IMR-90 (cell line): ENCODE data around the gene VWA7. TPM values are rescaled to one million over a fixed set of nuclear protein-coding genes. Genes with fewer than 3 reads are reported as not detected.

Source experiments
- ATAC-seq: fragments of 200-7000 bp; cut with Tn5 transposase; 2 replicates; pipeline ENCODE4 v1.9.1; 2020; ENCODE audit warnings: low read depth, mild to moderate bottlenecking, moderate library complexity
- BruUV-seq: library from RNA; stranded (reverse); fragments of 400-500 nt; replicated peaks from 2 replicates; lab custom pipeline; 2021; lab: Mats Ljungman, UMichigan
- CTCF ChIA-PET: fragments of 300-600 bp; formaldehyde crosslinking; extraction: SDS; loops from one replicate; lab custom pipeline; 2021; ENCODE audit warnings: antibody characterized with exemption; lab: Yijun Ruan, JAX
- POLR2A ChIA-PET: fragments of 300-600 bp; sonication (Branson Sonifier 250); formaldehyde crosslinking; loops from one replicate; lab custom pipeline; 2022; ENCODE audit warnings: antibody characterized with exemption; ENCODE audit not compliant: unreplicated experiment; lab: Charles Lee
- DNase-seq: peaks from one replicate; pipeline ENCODE4 v3.0.0; 2013
- H2AFZ ChIP-seq: replicated peaks from 2 replicates; pipeline ENCODE3; 2013; ENCODE audit warnings: low read length, mild to moderate bottlenecking; ENCODE audit not compliant: poor library complexity
- H2AK5ac ChIP-seq: 2 replicates; pipeline ENCODE4 v1.6.1; 2013; ENCODE audit warnings: low read depth, low read length, inconsistent platforms
- H2AK9ac ChIP-seq: replicated peaks from 2 replicates; pipeline ENCODE3; 2013; ENCODE audit warnings: mild to moderate bottlenecking, low read depth, low read length, moderate library complexity; ENCODE audit not compliant: poor library complexity
- H2BK120ac ChIP-seq: 2 replicates; pipeline ENCODE4 v1.6.1; 2013; ENCODE audit warnings: low read depth, low read length, inconsistent platforms
- H2BK15ac ChIP-seq: 3 replicates; pipeline ENCODE4 v1.6.1; 2013; ENCODE audit warnings: low read depth, low read length, inconsistent platforms
- H2BK20ac ChIP-seq: 2 replicates; pipeline ENCODE4 v1.6.1; 2013; ENCODE audit warnings: low read depth, mild to moderate bottlenecking, inconsistent platforms, low read length, moderate library complexity
- H2BK5ac ChIP-seq: 2 replicates; pipeline ENCODE4 v1.6.1; 2013; ENCODE audit warnings: mild to moderate bottlenecking, low read depth, low read length, inconsistent platforms; ENCODE audit not compliant: poor library complexity, severe bottlenecking
- H3K14ac ChIP-seq: replicated peaks from 2 replicates; pipeline ENCODE4 v1.6.1; 2013; ENCODE audit warnings: low read depth, low read length, inconsistent platforms
- H3K18ac ChIP-seq: 2 replicates; pipeline ENCODE4 v1.6.1; 2013; ENCODE audit warnings: low read depth, low read length, control low read depth
- H3K23ac ChIP-seq: 2 replicates; pipeline ENCODE4 v1.6.1; 2013; ENCODE audit warnings: low read depth, low read length, inconsistent platforms
- H3K27ac ChIP-seq: 2 replicates; pipeline ENCODE4 v1.5.1; 2013; ENCODE audit warnings: mild to moderate bottlenecking, control low read depth, low read length; ENCODE audit not compliant: insufficient read depth
- H3K27me3 ChIP-seq: 2 replicates; pipeline ENCODE4 v1.6.1; 2013; ENCODE audit warnings: low read length; ENCODE audit not compliant: control insufficient read depth, insufficient read depth
- H3K36me3 ChIP-seq: 2 replicates; pipeline ENCODE4 v1.6.1; 2013; ENCODE audit warnings: low read length, mixed read lengths; ENCODE audit not compliant: control insufficient read depth, insufficient read depth
- H3K4ac ChIP-seq: 2 replicates; pipeline ENCODE4 v1.6.1; 2013; ENCODE audit warnings: low read depth, low read length, inconsistent platforms
- H3K4me1 ChIP-seq: 2 replicates; pipeline ENCODE4 v1.6.1; 2013; ENCODE audit warnings: low read length, mixed read lengths; ENCODE audit not compliant: control insufficient read depth, insufficient read depth
- H3K4me2 ChIP-seq: 2 replicates; pipeline ENCODE4 v1.6.1; 2013; ENCODE audit warnings: low read depth, mild to moderate bottlenecking, control low read depth, low read length, moderate library complexity
- H3K4me3 ChIP-seq: 2 replicates; pipeline ENCODE4 v1.5.1; 2013; ENCODE audit warnings: low read depth, mild to moderate bottlenecking, control low read depth, low read length, moderate library complexity; ENCODE audit not compliant: insufficient read depth
- H3K56ac ChIP-seq: 2 replicates; pipeline ENCODE4 v1.6.1; 2013; ENCODE audit warnings: low read length, inconsistent platforms; ENCODE audit not compliant: insufficient read depth; ENCODE audit errors: extremely low read depth
- H3K79me1 ChIP-seq, 2 experiments: 2 replicates each; pipeline ENCODE4 v1.6.1; 2013; ENCODE audit warnings: low read length in 2 of 2, inconsistent platforms in 1 of 2, low read depth in 1 of 2
- H3K9ac ChIP-seq: 2 replicates; pipeline ENCODE4 v1.6.1; 2013; ENCODE audit warnings: low read depth, low read length, control low read depth
- H3K9me1 ChIP-seq: 2 replicates; pipeline ENCODE4 v1.6.1; 2013; ENCODE audit warnings: low read length, inconsistent platforms; ENCODE audit not compliant: insufficient read depth
- H3K9me3 ChIP-seq: 2 replicates; pipeline ENCODE4 v1.6.1; 2013; ENCODE audit warnings: low read length; ENCODE audit not compliant: control insufficient read depth, insufficient read depth
- H4K20me1 ChIP-seq: 2 replicates; pipeline ENCODE4 v1.6.1; 2013; ENCODE audit warnings: low read length, inconsistent platforms; ENCODE audit not compliant: insufficient read depth
- H4K5ac ChIP-seq: 2 replicates; pipeline ENCODE4 v1.6.1; 2013; ENCODE audit warnings: mild to moderate bottlenecking, low read depth, low read length, control low read depth
- H4K8ac ChIP-seq, 2 experiments: 2 replicates each; pipeline ENCODE4 v1.6.1; 2013; ENCODE audit warnings: low read depth in 2 of 2, low read length in 2 of 2, control low read depth in 1 of 2, inconsistent platforms in 1 of 2
- H4K91ac ChIP-seq: 2 replicates; pipeline ENCODE4 v1.6.1; 2013; ENCODE audit warnings: low read depth, low read length, inconsistent platforms; ENCODE audit not compliant: insufficient read depth
- BHLHE40 ChIP-seq: fragments of 150-350 bp; IDR thresholded peaks from 2 replicates; pipeline ENCODE4 v1.6.1; 2016; ENCODE audit warnings: mild to moderate bottlenecking, low read depth, low read length
- CEBPB ChIP-seq: IDR thresholded peaks from 2 replicates; pipeline ENCODE4 v1.6.1; 2012; ENCODE audit warnings: low read depth, low read length, improper control_type of control experiment
- CHD1 ChIP-seq: IDR thresholded peaks from 2 replicates; pipeline ENCODE4 v1.6.1; 2012; ENCODE audit warnings: low read depth, low read length, improper control_type of control experiment
- CTCF ChIP-seq: conservative IDR thresholded peaks from 2 replicates; pipeline ENCODE4 v1.5.1; 2012; ENCODE audit warnings: mild to moderate bottlenecking, low read depth, low read length, improper control_type of control experiment
- ELK1 ChIP-seq: fragments of 150-350 bp; IDR thresholded peaks from 2 replicates; pipeline ENCODE4 v1.6.1; 2016; ENCODE audit warnings: low read depth, mild to moderate bottlenecking, low read length, moderate library complexity, borderline replicate concordance
- MAZ ChIP-seq: IDR thresholded peaks from 2 replicates; pipeline ENCODE4 v1.6.1; 2012; ENCODE audit warnings: low read depth, mild to moderate bottlenecking, low read length, improper control_type of control experiment, moderate library complexity, borderline replicate concordance
- NFE2L2 ChIP-seq: fragments of 150-350 bp; IDR thresholded peaks from 2 replicates; pipeline ENCODE4 v1.6.1; 2016; ENCODE audit warnings: low read depth, mild to moderate bottlenecking, low read length
- RCOR1 ChIP-seq: IDR thresholded peaks from 2 replicates; pipeline ENCODE4 v1.6.1; 2012; ENCODE audit warnings: mild to moderate bottlenecking, low read length, improper control_type of control experiment; ENCODE audit not compliant: insufficient replicate concordance
- RFX5 ChIP-seq: IDR thresholded peaks from 2 replicates; pipeline ENCODE4 v1.8.0; 2012; ENCODE audit warnings: low read depth, mild to moderate bottlenecking, low read length, moderate library complexity
- SMC3 ChIP-seq: fragments of 150-350 bp; IDR thresholded peaks from 2 replicates; pipeline ENCODE4 v1.6.1; 2016; ENCODE audit warnings: low read depth, mild to moderate bottlenecking, antibody characterized with exemption, low read length, moderate library complexity
- USF2 ChIP-seq: fragments of 150-350 bp; IDR thresholded peaks from 2 replicates; pipeline ENCODE4 v1.6.1; 2017; ENCODE audit warnings: mild to moderate bottlenecking, antibody characterized with exemption, low read length, low read depth
- WGBS, 2 experiments: methylation state at CpG; one replicate each; pipeline versions ENCODE4 v1.1.5 to v1.1.7; 2013; ENCODE audit warnings: missing lambda C conversion rate in 2 of 2; ENCODE audit not compliant: insufficient read length in 1 of 2; ENCODE audit errors: extremely low coverage in 2 of 2; 5-methylcytosine and 5-hydroxymethylcytosine counted together
- dilution Hi-C: fragments of 300-500 bp; cut with HindIII; formaldehyde crosslinking; loops from one replicate; pipeline ENCODE4 v1.14.3; 2018; ENCODE audit warnings: low sequenced_read_pairs; ENCODE audit not compliant: unreplicated experiment
- in situ Hi-C: fragments of 300-500 bp; cut with MboI; formaldehyde crosslinking; loops from 3 replicates; pipeline ENCODE4 v1.14.3; 2019; ENCODE audit warnings: low sequenced_read_pairs, inconsistent platforms, mixed read lengths
- intact Hi-C: fragments of 100-400 bp; cut with micrococcal nuclease; formaldehyde crosslinking; loops from 2 replicates; pipeline ENCODE4 v1.10.0; 2022
- polyA plus RNA-seq, 3 experiments: library from polyadenylated mRNA; depleted of rRNA; stranded (reverse); fragments of >200 nt; gene quantifications; 2 replicates each; pipeline ENCODE4 v1.2.3, GENCODE V29; 2012; ENCODE audit warnings: low replicate concordance in 1 of 3
- total RNA-seq: library from RNA; depleted of rRNA; stranded (reverse); fragments of >200 nt; gene quantifications from 2 replicates; pipeline ENCODE4 v1.2.3, GENCODE V29; 2012

The VWA7 gene
- total and polyA plus RNA-seq, 2 of the 4 experiments (the other 2 are of a cell fraction) = under 0.01 to 1.4 TPM

GRCh38 chr6:31811645-31812044 lies 34.5 kb upstream of the VWA7 start:
- Histone ChIP-seq H2BK5ac (no peak overlapping the region), H4K8ac (no peak overlapping the region), H4K5ac (no peak overlapping the region), H2AK9ac (no peak overlapping the region), H4K20me1 (no peaks in the 10 kb centered on the region; the same call in 1 of the 2 replicates), H3K9me1 (no peaks in the 10 kb centered on the region), H3K9ac (no peak overlapping the region), H4K91ac (no peak overlapping the region), H2AFZ (no peak overlapping the region), H3K4ac (no peak overlapping the region), H3K4me3 (no peak overlapping the region), H2BK20ac (no peak overlapping the region), H2AK5ac (no peak overlapping the region), H3K36me3 (no peaks in the 10 kb centered on the region), H3K27me3 (no peaks in the 10 kb centered on the region), H3K56ac (no peak overlapping the region), H2BK15ac (no peak overlapping the region), H3K18ac (no peak overlapping the region), H3K4me2 (no peak overlapping the region), H3K9me3 (no peaks in the 10 kb centered on the region), H3K79me1 (peaks cover 4 to 6% of the 10 kb centered on the region in 2 experiments; a peak in 2 of 4 replicates), H3K27ac (no peak overlapping the region), H2BK120ac (no peak overlapping the region), H3K4me1 (peaks cover 3% of the 10 kb centered on the region), H3K14ac (no peak overlapping the region), H3K23ac (no peak overlapping the region)
- dilution Hi-C loops (no loop called here), intact Hi-C loops (no loop called here), in situ Hi-C loops (no loop called here)
- ATAC-seq = no peak
- BruUV-seq = no TSS peak
- WGBS, 2 experiments = 88% methylated on average over 2 of the region's 12 CpGs; no CpG with 5 or more reads in 1 of the 2 experiments
- ChIA-PET POLR2A (no interaction called here), CTCF (no interaction called here)
- DNase-seq = no peak
- TF ChIP-seq CTCF (no peak), CEBPB (no peak), BHLHE40 (no peak), NFE2L2 (no peak), CHD1 (no peak), USF2 (no peak), RFX5 (no peak), ELK1 (no peak), SMC3 (no peak), MAZ (no peak), RCOR1 (no peak)
